ENCODE measurements around the gene JAKMIP2.

- TF ChIP-seq, protein P1, sequence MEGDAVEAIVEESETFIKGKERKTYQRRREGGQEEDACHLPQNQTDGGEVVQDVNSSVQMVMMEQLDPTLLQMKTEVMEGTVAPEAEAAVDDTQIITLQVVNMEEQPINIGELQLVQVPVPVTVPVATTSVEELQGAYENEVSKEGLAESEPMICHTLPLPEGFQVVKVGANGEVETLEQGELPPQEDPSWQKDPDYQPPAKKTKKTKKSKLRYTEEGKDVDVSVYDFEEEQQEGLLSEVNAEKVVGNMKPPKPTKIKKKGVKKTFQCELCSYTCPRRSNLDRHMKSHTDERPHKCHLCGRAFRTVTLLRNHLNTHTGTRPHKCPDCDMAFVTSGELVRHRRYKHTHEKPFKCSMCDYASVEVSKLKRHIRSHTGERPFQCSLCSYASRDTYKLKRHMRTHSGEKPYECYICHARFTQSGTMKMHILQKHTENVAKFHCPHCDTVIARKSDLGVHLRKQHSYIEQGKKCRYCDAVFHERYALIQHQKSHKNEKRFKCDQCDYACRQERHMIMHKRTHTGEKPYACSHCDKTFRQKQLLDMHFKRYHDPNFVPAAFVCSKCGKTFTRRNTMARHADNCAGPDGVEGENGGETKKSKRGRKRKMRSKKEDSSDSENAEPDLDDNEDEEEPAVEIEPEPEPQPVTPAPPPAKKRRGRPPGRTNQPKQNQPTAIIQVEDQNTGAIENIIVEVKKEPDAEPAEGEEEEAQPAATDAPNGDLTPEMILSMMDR (IDR thresholded peaks at IDR 0.05; ENCODE audit: insufficient read depth, low read length) = no peak
- no peak for TF ChIP-seq GABPA (IDR thresholded peaks at IDR 0.05; ENCODE audit: low read depth)
Measured at GRCh38 chr5:147773139-147773538, 9.4 kb downstream of the JAKMIP2 start.

All from HL-60 (cell line).